Sciatic nerve (tissue), 2 donors: Measurements from ENCODE around the gene ALLC. TPM values are rescaled to one million over a fixed set of nuclear protein-coding genes. Genes with fewer than 3 reads are reported as not detected.

Source experiments
- ATAC-seq: fragments of 200-7000 bp; cut with Tn5 transposase; one replicate; pipeline ENCODE4 v1.9.1; 2020; ENCODE audit warnings: mild to moderate bottlenecking, moderate library complexity
- DNase-seq: peaks from one replicate; pipeline ENCODE4 v3.0.0-alpha.2; 2020; ENCODE audit warnings: low spot score
- intact Hi-C: fragments of 100-400 bp; cut with DNase I; formaldehyde crosslinking; loops from one replicate; pipeline ENCODE4 v1.14.2; 2022
- total RNA-seq: library from RNA; stranded (reverse); fragmentation: NEBNext Ultra II Directional; extraction: Animal tissue kit (Norgen Biotek cat#: 25700); gene quantifications from one replicate; pipeline ENCODE4 v1.2.1, GENCODE V29; 2021
- donor health status: DM: no; HTN: no; CAD: no.
- donor health status: DM: no; HTN: no; CAD: no.

Gene ALLC
- total RNA-seq, 1 donor from 2014 or later: 7.6 TPM

DNA sequence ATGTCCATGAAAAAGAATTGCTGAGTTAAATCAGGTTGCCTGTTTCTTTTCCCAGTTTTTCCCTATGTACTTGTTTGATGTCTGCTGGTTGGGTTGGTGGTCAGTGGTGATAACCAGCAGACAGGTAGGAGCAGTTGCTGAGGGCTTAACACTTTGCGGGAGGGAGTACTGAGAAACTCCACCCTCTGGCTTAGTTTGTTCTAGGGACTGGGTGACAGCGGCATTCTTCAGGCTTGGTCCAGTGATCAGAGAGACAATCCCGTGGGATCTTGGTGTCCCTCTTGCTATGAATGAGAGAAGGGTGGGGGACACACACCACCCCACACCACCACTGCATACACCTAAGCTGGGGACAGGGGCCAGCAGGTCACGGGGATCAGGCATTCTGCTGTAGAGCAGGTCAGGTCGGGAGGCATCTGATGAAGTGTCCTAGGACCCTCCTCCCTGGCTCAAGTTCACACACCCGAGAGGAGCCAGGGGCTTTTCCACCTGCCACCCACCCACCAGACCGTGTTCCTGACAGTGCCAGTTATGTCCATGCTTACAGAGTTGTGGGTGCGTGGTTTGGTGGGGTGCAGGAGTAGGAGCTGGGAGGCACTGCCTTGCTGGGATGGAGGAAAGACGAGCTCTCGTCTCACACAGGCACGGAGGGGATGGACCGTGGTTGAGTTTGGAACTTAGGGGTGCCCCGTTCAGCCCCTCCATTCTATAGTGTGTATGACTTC is 21.3 kb upstream of the ALLC start:
- DNase-seq (peak; percentile 36), ATAC-seq (no peak)
- intact Hi-C loops: no loop called here

DNA sequence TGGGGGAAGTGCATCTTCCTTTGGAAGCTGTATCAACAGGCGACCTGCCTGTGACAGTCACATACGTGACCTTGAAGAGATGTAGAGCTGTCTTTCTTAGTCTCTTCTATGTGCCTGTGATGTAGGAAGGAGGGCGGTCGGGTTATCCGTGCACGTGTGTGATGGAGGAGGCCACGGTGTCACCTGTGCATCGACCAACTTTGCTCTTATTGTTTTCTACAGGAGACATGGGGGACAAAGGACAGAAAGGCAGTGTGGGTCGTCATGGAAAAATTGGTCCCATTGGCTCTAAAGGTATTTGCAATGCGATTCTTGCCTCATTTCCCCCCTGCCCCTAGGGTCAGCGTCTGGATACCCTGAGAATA is 20.7 kb upstream of the ALLC start:
- ATAC-seq: no peak
- no peak for DNase-seq
- intact Hi-C loops: no loop called here

DNA sequence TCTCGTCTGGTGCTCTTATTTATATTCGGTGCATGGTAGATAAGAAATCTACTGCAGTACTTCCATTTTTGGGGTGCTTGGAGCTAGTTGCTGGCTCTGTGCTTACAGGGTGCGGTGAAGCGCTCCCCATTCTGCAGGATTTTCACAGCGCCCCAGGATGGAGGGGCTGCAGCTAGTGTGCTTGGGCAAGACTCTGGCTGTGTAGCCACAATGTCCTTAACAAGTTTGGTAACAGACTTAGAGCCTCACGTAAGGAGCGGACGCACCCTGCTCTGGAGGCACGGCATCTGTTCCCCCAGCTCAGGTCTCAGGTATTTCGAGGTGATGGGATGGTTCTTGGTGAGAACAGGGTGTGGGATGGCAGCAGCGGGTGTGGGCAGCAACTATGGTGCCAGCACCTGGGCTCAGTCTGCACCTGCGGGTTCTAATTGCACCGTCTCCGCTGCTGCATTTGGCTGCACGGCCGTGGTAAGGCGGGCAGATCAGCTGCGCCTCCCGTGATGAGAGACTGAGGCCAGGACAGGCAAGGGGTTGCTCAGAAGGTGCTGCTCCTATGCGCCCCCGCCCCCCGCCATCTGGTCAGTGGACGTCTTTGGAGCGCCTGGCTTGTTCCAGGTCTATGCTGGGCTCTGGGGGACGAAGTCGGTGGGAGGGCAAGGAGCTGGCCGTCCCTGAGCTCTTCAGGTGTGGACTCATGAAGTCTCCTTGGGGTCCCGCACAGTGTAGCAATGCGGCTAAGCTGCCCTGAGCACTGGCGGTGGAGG is 20.1 kb upstream of the ALLC start:
- DNase-seq: peak; percentile 43
- no peak for ATAC-seq
- intact Hi-C loops: no loop called here

DNA sequence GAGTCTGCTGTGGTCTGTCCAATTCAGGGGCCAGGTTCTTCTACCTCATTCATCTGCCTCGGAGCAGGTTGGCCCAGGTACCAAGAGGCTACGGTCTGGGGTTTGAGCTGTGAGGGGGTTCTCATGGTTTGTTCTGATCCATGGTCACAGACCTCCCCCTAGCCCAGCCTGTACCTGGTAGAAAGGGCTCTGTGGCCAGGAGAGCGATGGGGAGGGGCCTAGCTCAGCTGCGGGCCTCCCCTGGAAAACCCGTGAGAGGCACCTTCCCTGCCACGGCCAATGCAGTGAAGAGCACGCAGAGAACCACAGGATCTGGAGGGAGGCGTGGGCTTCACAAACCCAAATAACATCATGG is 19.6 kb upstream of the ALLC start:
- peak; percentile 22 for DNase-seq
- intact Hi-C loops: no loop called here
- ATAC-seq: no peak

DNA sequence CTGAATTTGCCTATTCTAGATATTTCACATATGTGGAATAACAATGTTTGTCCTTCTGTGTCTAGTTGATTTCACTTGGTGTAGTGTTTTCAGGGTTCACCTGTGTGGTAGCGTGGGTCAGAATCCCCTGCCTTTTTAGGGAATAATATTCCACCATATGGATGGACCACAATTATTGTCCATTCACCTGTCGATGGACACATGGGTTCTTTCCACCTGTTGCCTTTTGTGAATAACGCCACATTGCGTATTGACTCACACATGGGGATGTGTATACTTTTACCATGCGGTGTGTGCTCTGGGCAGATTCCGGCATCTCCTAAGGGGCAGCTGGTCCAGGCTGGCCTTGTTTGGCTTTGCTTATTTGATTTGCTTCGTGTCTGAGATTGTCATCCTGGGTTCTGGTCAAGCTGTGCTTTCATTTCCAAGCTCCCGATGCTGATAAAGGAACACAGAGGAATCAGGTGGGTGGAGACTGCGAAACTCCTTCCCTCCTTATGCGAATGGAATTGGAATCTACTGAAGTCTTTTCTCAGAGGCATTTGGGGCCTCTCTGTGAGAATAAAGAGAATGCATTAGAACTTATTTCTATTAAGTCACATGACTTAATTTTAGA is 18.9 kb upstream of the ALLC start:
- intact Hi-C loops: no loop called here
- DNase-seq (peak; percentile 12), ATAC-seq (no peak)

DNA sequence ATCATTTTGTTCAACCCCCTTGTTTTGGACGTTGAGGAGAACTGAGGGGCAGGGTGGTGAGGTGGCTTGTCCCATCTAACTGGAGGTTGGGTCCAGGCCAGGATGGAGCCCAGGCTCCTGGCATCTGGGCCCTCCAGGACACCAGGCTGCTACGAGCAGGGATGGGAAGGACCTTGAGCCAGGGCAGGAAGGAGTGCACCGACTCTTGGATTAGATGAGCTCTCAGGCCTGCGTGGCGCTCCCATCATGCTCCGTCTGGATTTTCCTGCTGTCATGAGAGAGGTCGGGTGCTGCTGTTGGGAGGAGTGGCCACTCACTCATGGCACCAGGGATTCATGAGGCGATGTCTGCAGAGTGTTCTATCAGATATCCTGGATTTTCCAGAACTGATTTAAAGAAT is 18.3 kb upstream of the ALLC start:
- ATAC-seq (no peak), DNase-seq (peak; percentile 40)
- intact Hi-C loops: no loop called here

DNA sequence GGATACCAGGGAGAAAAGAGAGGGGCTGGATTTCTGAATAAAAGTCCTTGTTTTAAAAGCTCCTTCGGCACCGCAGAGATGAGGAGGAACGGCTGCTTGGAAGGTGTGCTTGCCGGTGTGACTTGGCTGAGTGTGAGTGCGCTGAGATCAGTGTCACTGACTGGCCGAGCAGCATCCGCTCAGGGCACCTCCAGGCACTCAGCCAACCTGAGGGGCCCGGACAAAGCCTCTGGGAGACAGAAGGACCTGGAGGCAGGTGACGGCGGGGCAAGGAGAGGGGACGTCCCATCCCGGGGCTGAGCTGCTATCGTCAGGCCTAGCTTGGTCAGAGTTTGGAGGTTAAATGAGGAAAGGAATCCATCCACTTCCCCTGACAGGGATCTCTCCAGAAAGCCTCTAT is 16.8 kb upstream of the ALLC start:
- DNase-seq: peak; percentile 46
- intact Hi-C loops: no loop called here
- ATAC-seq: no peak

DNA sequence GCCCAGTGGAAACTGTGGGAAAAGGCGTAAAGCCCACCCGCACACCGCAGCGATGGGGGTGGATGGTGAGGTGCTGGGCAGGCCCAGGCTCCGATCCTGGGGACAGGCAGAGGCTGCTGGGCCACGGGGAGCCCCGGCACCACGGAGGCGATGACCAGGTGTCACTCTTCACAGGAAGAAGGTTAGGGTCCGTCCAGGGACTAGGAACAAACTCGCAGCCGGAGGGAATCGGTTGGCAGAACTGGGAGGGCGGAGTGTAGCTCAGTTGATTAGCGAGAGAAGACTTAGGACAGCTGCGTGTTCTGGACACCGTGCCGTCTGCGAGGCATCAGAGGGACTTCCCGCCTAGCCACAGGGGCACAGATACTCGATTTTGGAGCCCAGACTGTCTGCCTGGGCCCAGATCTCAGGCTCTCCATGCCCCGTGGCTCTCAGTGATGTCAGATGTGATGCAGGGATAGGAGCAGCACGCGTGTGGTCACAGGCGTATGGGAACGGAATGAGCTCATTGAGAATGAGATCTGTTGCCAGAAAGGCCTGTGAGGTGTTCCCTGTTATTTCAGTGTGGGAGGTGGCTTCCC is 16.1 kb upstream of the ALLC start:
- ATAC-seq (no peak), DNase-seq (peak; percentile 35)
- intact Hi-C loops: no loop called here

DNA sequence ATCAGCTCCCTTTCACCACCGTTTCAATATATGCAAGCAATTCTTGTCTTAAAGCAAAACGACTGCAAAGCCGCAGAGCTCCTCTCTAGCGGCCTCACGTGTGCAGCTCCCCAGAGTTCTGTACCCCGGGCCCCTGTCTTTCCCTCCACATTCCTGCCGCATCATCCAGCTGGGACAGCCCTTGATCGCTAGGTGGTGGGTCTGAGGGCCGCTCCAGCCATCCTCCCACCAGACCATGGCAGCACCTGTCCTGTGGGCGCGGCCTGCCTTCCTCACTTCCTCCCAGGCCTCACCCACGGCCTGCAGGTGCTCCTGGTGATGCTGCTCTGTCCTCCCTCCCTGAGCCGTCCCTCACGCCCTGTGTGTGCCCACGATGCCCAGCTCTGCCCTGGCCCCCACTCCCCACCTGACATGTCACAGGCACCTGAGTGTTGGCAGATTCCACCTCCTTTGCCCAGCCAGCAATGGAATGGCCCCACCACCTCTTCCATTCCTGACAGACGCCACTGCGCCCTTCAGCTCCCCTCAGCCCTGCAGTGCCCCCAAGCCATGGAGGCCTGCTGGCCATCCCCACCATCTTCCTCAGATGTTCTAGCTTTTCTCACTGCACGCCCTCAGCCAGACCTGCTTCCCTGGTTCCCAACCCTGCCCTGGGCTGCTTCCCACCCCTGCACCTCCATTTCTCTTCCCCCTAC is 15.3 kb upstream of the ALLC start:
- intact Hi-C loops: no loop called here
- ATAC-seq: no peak
- peak; percentile 39 for DNase-seq

DNA sequence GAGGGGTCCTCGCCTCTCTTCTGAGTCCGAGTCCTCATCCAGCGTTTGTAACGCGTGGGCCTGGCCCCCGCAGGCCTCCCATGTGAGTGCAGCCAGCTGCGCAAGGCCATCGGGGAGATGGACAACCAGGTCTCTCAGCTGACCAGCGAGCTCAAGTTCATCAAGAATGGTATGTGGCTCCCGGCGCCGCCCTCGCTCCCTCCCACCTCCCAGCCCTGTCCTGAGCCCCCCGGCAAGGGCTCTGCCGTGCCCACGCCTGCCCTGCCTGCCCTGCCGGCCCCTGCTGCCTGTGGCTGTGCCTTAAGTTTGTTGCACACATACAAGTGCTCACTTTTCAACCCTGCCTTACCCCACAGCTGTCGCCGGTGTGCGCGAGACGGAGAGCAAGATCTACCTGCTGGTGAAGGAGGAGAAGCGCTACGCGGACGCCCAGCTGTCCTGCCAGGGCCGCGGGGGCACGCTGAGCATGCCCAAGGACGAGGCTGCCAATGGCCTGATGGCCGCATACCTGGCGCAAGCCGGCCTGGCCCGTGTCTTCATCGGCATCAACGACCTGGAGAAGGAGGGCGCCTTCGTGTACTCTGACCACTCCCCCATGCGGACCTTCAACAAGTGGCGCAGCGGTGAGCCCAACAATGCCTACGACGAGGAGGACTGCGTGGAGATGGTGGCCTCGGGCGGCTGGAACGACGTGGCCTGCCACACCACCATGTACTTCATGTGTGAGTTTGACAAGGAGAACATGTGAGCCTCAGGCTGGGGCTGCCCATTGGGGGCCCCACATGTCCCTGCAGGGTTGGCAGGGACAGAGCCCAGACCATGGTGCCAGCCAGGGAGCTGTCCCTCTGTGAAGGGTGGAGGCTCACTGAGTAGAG is 14.4 kb upstream of the ALLC start:
- intact Hi-C loops: no loop called here
- ATAC-seq (no peak), DNase-seq (peak; percentile 46)

DNA sequence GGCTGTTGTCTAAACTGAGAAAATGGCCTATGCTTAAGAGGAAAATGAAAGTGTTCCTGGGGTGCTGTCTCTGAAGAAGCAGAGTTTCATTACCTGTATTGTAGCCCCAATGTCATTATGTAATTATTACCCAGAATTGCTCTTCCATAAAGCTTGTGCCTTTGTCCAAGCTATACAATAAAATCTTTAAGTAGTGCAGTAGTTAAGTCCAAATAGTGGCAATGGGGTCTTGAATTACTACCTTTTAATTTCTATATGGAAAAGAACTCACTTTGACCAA is 13.8 kb upstream of the ALLC start:
- intact Hi-C loops: no loop called here
- no peak for DNase-seq
- ATAC-seq: no peak

DNA sequence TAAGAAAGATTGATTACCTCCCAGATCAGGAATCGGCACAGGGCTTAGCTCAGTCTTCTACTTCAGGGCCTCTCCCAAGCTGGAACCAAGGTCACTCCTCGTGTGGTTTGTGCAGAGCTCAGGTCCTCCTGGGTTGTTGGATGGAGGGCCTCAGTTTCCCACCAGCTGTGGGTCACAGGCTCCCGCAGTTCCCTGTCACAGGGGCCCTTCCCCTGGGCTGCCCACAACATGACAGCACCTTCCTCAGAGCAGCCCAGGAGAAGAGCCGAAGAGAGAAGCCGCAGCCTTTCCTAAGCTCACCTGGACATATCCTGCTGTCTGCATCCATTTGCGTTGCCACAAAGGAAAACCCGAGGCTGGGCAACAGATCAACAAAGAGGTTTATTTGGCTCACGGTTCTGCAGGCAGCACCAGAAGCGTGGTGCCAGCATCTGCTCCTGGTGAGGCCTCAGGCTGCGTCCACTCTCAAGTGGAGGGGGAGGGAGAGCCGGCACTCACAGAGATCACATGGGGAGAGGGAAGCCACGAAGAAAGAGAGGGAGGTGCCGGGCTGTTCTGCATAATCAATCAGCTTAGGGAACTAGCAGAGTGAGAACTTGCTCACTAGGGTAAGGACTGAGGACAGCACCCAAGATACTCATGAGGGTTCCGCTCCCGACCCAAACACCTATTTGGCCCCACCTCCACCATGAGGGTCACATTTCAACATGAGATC is 13.0 kb upstream of the ALLC start:
- ATAC-seq (no peak), DNase-seq (peak; percentile 25)
- intact Hi-C loops: no loop called here

DNA sequence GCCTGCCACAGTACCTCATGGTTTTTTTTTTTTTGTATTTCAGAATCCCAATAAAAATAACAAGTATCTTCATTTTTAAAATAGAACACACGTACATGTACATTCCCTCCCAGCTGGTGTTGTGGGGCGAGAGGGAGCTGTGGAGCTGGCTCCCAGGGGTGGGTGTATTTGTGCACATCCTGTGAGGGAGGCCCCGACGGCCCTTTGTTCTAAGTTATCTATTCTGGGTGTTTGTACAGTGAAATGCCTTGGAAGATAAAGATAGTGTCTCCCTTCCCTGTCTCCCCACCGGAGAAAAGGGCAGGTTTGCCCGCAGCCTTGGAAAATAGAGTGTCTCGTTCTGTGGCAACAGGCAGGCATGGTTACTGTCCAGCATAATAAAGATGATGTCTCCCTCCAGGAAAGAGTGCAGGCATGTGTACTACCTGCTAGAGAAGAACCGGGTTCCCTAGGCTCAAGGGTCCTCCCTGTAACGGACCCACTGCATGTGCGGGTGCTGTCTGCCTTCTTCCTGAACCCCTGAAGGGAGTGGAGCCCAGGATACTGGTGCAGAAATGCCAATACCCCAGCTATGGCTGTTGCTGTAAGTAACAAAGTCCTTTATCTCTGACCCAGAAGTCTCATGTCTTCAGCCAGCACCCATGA is 12.1 kb upstream of the ALLC start:
- no peak for ATAC-seq
- intact Hi-C loops: no loop called here
- DNase-seq: no peak

DNA sequence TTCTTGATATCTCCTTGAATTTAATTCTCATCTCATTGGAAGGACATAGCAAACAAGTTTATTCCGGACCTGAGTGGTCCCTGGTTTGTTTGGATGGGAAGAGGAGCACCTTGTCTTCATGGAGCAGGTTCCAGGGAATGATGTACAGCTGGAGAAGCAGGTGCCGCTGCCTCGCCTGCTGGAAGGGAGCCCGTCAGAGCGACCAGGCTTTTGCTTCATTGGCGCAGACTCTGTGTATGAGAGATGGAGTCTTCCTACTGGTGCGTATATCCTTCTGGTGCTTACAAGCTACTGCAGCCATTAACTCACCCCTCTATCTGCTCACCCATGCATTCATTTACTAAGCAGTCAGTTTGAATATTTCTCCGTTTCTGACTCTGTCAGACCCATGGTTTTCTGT is 11.6 kb upstream of the ALLC start:
- intact Hi-C loops: no loop called here
- DNase-seq (no peak), ATAC-seq (no peak)

DNA sequence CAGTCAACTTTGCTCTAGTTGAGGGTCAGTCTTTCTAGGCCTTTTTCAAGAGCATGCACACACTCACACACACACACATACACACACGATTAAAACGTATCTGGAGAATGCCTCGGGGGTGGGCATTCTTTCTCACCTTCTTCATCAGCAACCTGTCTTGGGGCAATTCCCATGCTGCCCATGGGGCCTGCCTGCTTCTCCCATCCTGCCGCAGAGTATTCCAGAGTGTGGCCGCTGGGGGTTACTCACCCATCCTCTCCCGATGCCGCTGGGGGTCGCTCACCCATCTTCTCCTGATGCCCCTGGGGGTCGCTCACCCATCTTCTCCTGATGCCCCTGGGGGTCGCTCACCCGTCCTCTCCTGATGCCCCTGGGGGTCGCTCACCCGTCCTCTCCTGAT is 10.8 kb upstream of the ALLC start:
- no peak for ATAC-seq
- intact Hi-C loops: no loop called here
- no peak for DNase-seq

DNA sequence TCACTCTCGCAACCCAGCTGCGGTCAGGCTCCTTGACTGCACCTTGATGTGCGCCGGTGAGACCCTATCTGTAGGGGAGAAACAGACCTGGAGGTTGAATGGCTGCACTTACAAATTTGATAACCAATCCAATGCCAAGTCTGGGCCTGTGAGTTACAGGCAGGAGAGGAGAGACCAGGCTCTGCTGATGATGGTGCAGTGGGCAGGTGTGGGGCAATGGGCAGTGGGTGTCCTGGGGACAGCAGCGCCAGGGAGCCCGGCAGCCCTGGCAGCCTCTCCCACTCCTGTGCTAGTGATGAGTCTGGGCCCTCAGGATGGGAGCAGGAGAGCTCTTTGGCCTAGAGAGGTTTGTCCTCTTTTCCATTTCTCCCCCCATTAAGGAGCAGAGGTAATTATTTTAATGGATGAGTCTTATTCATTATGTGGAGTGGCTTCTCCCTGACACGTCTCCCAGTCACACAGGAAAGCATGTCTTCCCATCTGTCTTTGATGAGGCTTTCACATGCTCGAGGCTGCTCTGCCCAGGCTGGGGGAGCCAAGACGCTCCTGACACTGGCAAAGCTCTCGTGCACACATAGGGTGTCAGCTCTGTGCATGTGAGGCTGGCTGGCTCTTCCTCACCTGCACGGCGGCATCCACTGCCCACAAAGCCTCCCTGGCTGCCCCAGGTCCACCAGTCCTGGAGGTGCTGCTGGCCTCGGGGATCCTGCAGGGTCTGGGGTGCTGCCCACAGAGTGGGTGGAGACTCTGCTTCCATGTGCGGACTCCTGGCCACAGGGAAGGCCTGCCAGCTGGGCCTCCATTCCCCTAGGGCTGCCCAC is 10.0 kb upstream of the ALLC start:
- DNase-seq (no peak), ATAC-seq (no peak)
- intact Hi-C loops: no loop called here

DNA sequence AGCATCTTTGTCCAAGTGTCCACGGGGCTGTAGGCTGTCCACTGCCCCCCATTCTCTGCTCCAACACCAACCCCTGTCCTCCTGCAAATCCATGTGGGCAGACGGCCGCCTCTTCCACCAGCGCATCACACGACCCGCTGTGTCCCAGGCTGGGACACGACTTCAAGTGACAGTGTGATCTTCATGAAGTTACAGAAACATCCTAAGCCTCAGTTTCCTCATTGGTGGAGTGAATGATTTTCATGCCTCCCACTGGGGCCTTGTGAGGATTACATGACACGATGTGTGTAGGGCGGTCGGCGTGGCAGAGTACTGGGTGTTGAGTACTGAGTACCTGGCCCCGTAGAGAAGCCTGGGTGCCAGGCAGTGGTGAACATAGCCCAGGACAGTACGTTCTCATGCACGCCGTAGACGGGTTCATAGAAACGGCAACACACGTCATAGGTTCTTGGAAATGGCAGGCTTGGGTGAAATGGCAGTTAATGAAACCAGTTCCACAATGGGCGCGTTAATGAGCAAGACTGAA is 9.3 kb upstream of the ALLC start:
- ATAC-seq (no peak), DNase-seq (peak; percentile 51)
- intact Hi-C loops: no loop called here
